CD4-positive, alpha-beta T cell (primary cell): ENCODE data around the gene LRRC47. TPM values are rescaled to one million over a fixed set of nuclear protein-coding genes. Genes with fewer than 3 reads are reported as not detected.
"Not testable (repeated sequence)": the region's sequence is repeated elsewhere in the genome, so short reads cannot be mapped to it uniquely, and the experiment has no call there.

Experiments
- ATAC-seq: fragments of 200-7000 bp; cut with Tn5 transposase; one replicate; pipeline ENCODE4 v1.10.0; 2022; ENCODE audit warnings: mild to moderate bottlenecking; ENCODE audit not compliant: poor library complexity
- CTCF ChIA-PET: fragments of 350-600 bp; sonication (Branson Sonifier 250); formaldehyde crosslinking; loops from one replicate; lab custom pipeline; 2021; ENCODE audit warnings: antibody characterized with exemption, inconsistent platforms; lab: Charles Lee
- POLR2A ChIA-PET: fragments of 350-600 bp; sonication (Branson Sonifier 250); formaldehyde crosslinking; loops from one replicate; lab custom pipeline; 2021; ENCODE audit warnings: antibody characterized with exemption, inconsistent platforms; lab: Charles Lee
- DNase-seq, 14 experiments: peaks; one replicate each; pipeline ENCODE4 v3.0.0-alpha.2; 2013 to 2020; ENCODE audit warnings: mixed read lengths in 2 of 14
- H3K27ac ChIP-seq, 2 donors: one replicate each; pipeline versions ENCODE4 v1.5.1 to v1.7.0; 2013; ENCODE audit warnings: low read length in 2 of 2, low read depth in 1 of 2, mild to moderate bottlenecking in 1 of 2
- H3K27me3 ChIP-seq, 2 experiments: 1 replicate in 1 of 2; 2 replicates in 1 of 2; pipeline versions ENCODE4 v1.6.1 to v1.7.0; 2013; ENCODE audit warnings: low read length in 2 of 2, control low read depth in 1 of 2, mild to moderate bottlenecking in 1 of 2, moderate library complexity in 1 of 2; ENCODE audit not compliant: insufficient read depth in 2 of 2, control insufficient read depth in 1 of 2
- H3K36me3 ChIP-seq: one replicate; pipeline ENCODE4 v1.6.1; 2013; ENCODE audit warnings: low read length, control low read depth; ENCODE audit not compliant: insufficient read depth
- H3K4me1 ChIP-seq: one replicate; pipeline ENCODE4 v1.6.1; 2013; ENCODE audit warnings: low read length, control low read depth; ENCODE audit not compliant: insufficient read depth
- H3K4me3 ChIP-seq: one replicate; pipeline ENCODE4 v1.5.1; 2013; ENCODE audit warnings: mild to moderate bottlenecking, low read length, moderate library complexity
- H3K9me3 ChIP-seq, 2 experiments: 1 replicate in 1 of 2; 2 replicates in 1 of 2; pipeline versions ENCODE4 v1.6.1 to v1.7.0; 2013; ENCODE audit warnings: low read length in 2 of 2, mild to moderate bottlenecking in 2 of 2, control low read depth in 1 of 2, moderate library complexity in 1 of 2; ENCODE audit not compliant: control insufficient read depth in 1 of 2, insufficient read depth in 1 of 2
- H3K27ac Mint-ChIP-seq: one replicate; pipeline ENCODE4 v1.8.0; 2020; ENCODE audit warnings: mixed read lengths
- H3K27me3 Mint-ChIP-seq: one replicate; pipeline ENCODE4 v1.8.0; 2021; ENCODE audit warnings: mixed read lengths
- H3K36me3 Mint-ChIP-seq: one replicate; pipeline ENCODE4 v1.8.0; 2021; ENCODE audit warnings: low read depth, mixed read lengths
- H3K4me1 Mint-ChIP-seq: one replicate; pipeline ENCODE4 v1.8.0; 2021; ENCODE audit warnings: low read depth, mixed read lengths
- H3K4me3 Mint-ChIP-seq: one replicate; pipeline ENCODE4 v1.8.0; 2020; ENCODE audit warnings: mild to moderate bottlenecking, mixed read lengths
- H3K9me3 Mint-ChIP-seq: one replicate; pipeline ENCODE4 v1.8.0; 2020; ENCODE audit warnings: mixed read lengths
- CTCF ChIP-seq: fragments of 200-600 bp; IDR thresholded peaks from one replicate; pipeline ENCODE4 v1.8.0; 2022; ENCODE audit warnings: antibody characterized with exemption, mild to moderate bottlenecking
- intact Hi-C, 2 experiments: fragments of 100-400 bp; cut with DNase I in 1 of 2; cut with micrococcal nuclease in 1 of 2; formaldehyde crosslinking; loops; one replicate each; pipeline versions ENCODE4 v1.15.1 to v1.9.0; 2023 to 2025; cut with DNase I, micrococcal nuclease
- total RNA-seq, 174 experiments: library from RNA in 2 of 174; stranded (reverse) in 2 of 174; gene quantifications; one replicate each; pipeline ENCODE4 v1.2.3 and lab custom pipeline; 2021 to 2026

LRRC47 gene
- total RNA-seq, 2 experiments from 2014 or later, result 30.1 to 32.0 TPM

- no peaks in the 10 kb centered on the region for H3K4me1 Mint-ChIP-seq
- H3K27ac Mint-ChIP-seq, result no peak overlapping the region
- H3K36me3 Mint-ChIP-seq, result peaks cover 15% of the 10 kb centered on the region
- no peaks in the 10 kb centered on the region for H3K4me1 ChIP-seq
- H3K9me3 ChIP-seq, result peaks cover 0 to 2% of the 10 kb centered on the region in 2 experiments
- no peak overlapping the region for H3K27ac ChIP-seq
- intact Hi-C loops, result no loop called here
- peaks cover 4% of the 10 kb centered on the region for H3K27me3 Mint-ChIP-seq
- ATAC-seq, result no peak
- peaks cover 0 to 3% of the 10 kb centered on the region in 2 experiments for H3K27me3 ChIP-seq
- no peak overlapping the region for H3K4me3 Mint-ChIP-seq
- ChIA-PET POLR2A (no interaction called here), CTCF (no interaction called here)
- no peak for TF ChIP-seq CTCF
- H3K4me3 ChIP-seq, result no peak overlapping the region
- no peaks in the 10 kb centered on the region for H3K9me3 Mint-ChIP-seq
- H3K36me3 ChIP-seq, result peaks cover 23% of the 10 kb centered on the region
- no peak for DNase-seq
These were observed 15.3 kb upstream of the LRRC47 start for GRCh38 chr1:3811595-3811911.

DNA sequence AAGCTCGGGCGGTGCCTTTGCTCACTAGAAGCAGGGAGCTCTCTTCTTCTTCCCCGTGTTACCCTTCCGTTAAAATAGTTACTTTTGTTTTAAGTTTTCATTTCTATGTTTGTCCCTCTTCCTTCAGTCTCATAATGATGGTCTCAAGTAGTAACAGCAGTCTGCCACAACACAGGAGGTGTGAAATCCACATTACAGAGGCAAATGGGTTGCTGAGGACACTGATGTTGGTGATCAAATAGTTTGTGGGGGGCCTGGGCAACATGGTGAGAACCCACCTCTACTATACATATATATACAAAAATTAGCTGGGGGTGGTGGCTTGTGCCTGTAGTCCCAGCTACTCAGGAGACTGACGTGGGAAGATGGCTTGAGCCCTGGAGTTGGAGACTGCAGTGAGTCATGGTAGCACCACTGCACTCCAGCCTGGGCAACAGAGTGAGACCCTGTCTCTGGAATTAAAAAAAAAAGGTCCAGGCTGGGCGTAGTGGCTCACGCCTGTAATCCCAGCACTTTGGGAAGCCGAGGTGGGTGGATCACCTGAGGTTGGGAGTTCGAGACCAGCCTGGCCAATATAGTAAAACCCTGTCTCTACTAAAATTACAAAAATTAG is 14.0 kb upstream of the LRRC47 start:
- H3K27ac ChIP-seq, H3K9me3 ChIP-seq, ATAC-seq, H3K27ac Mint-ChIP-seq, POLR2A ChIA-PET, H3K4me3 Mint-ChIP-seq, H3K4me1 ChIP-seq, H3K27me3 ChIP-seq, H3K4me1 Mint-ChIP-seq, H3K36me3 Mint-ChIP-seq, intact Hi-C loops, H3K27me3 Mint-ChIP-seq, CTCF ChIA-PET, H3K9me3 Mint-ChIP-seq, H3K4me3 ChIP-seq: not testable (repeated sequence)
- H3K36me3 ChIP-seq, result peaks cover 12% of the 10 kb centered on the region
- DNase-seq, result peak in 1 of 14 experiments; percentile 21

- Histone ChIP-seq H3K4me3 (no peak overlapping the region), H3K9me3 (no peaks in the 10 kb centered on the region), H3K27ac (no peak overlapping the region), H3K27me3 (peaks cover 0 to 3% of the 10 kb centered on the region in 2 experiments), H3K4me1 (no peaks in the 10 kb centered on the region), H3K36me3 (peaks cover 7% of the 10 kb centered on the region)
- intact Hi-C loops, result no loop called here
- H3K9me3 Mint-ChIP-seq, result no peaks in the 10 kb centered on the region
- H3K36me3 Mint-ChIP-seq, result no peaks in the 10 kb centered on the region
- H3K27ac Mint-ChIP-seq, result no peak overlapping the region
- H3K4me1 Mint-ChIP-seq, result no peaks in the 10 kb centered on the region
- DNase-seq, result peak in 1 of 14 experiments; percentile 15
- H3K4me3 Mint-ChIP-seq, result no peak overlapping the region
- TF ChIP-seq CTCF, result no peak
- POLR2A ChIA-PET, result no interaction called here
- H3K27me3 Mint-ChIP-seq, result peaks cover 8% of the 10 kb centered on the region
- CTCF ChIA-PET, result no interaction called here
- ATAC-seq, result no peak
These were observed 13.4 kb upstream of the LRRC47 start for GRCh38 chr1:3809680-3810079.

DNA sequence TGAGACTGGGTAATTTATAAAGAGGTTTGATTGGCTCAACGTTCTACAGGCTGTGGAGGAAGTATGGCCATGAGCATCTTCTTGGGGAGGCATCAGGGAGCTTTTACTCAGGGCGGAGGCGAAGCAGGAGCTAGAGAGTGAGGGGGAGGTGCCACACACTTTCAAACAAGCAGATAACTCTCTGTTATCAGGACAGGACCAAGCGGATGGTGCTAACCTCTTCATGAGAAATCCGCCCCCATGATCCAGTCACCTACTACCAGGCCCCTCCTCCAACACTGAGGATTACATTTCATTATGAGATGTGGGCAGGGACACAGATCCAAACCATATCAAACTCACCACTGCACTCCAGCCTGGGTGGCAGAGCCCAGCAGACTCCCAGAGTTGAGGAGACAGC is 11.5 kb upstream of the LRRC47 start:
- H3K4me3 Mint-ChIP-seq, result no peak overlapping the region
- intact Hi-C loops, result no loop called here
- H3K27me3 ChIP-seq, result peaks cover 3 to 4% of the 10 kb centered on the region in 2 experiments
- H3K36me3 Mint-ChIP-seq, result no peaks in the 10 kb centered on the region
- no peak overlapping the region for H3K27ac Mint-ChIP-seq
- peaks cover 27% of the 10 kb centered on the region for H3K27me3 Mint-ChIP-seq
- no peak for TF ChIP-seq CTCF
- no peak overlapping the region for H3K4me3 ChIP-seq
- no peaks in the 10 kb centered on the region for H3K4me1 ChIP-seq
- DNase-seq, result no peak
- POLR2A ChIA-PET, result no interaction called here
- ATAC-seq, result no peak
- H3K4me1 Mint-ChIP-seq, result no peaks in the 10 kb centered on the region
- no peak overlapping the region for H3K27ac ChIP-seq
- H3K9me3 Mint-ChIP-seq, result no peaks in the 10 kb centered on the region
- no peaks in the 10 kb centered on the region for H3K9me3 ChIP-seq
- no peaks in the 10 kb centered on the region for H3K36me3 ChIP-seq
- CTCF ChIA-PET, result no interaction called here
